HCEC 1CT (cell line): ENCODE data around the gene ARHGEF10L.
A peak's percentile ranks its signal among the peaks of the same experiment; 100 is the strongest.
"Not testable (repeated sequence)": the region's sequence is repeated elsewhere in the genome, so short reads cannot be mapped to it uniquely, and the experiment has no call there.

Source experiments
- DNase-seq: peaks from one replicate; pipeline ENCODE4 v3.0.0-alpha.2; 2017

ARHGEF10L gene

GRCh38 chr1:17615157-17615556 is 75.7 kb downstream of the ARHGEF10L start:
- no peak for DNase-seq

- no peak for DNase-seq
Observed at GRCh38 chr1:17615959-17616358, 76.5 kb downstream of the ARHGEF10L start.

- peak; percentile 55 for DNase-seq
Observed at GRCh38 chr1:17616731-17617279, 77.3 kb downstream of the ARHGEF10L start.

GRCh38 chr1:17617787-17618557 is 78.5 kb downstream of the ARHGEF10L start:
- no peak for DNase-seq

GRCh38 chr1:17618558-17619247 is 79.2 kb downstream of the ARHGEF10L start:
- DNase-seq: no peak

GRCh38 chr1:17620448-17620847 is 81.0 kb downstream of the ARHGEF10L start:
- DNase-seq: no peak

GRCh38 chr1:17621691-17622090 is 82.2 kb downstream of the ARHGEF10L start:
- DNase-seq: no peak

- DNase-seq: no peak
Observed at GRCh38 chr1:17622823-17623222, 83.3 kb downstream of the ARHGEF10L start.

GRCh38 chr1:17624611-17625233 is 85.2 kb downstream of the ARHGEF10L start:
- peak; percentile 59 for DNase-seq

- no peak for DNase-seq
Observed at GRCh38 chr1:17627239-17628052, 87.9 kb downstream of the ARHGEF10L start.

GRCh38 chr1:17629046-17629445 is 89.5 kb downstream of the ARHGEF10L start:
- DNase-seq: not testable (repeated sequence)

GRCh38 chr1:17629460-17629859 is 90.0 kb downstream of the ARHGEF10L start:
- DNase-seq: no peak

- no peak for DNase-seq
Observed at GRCh38 chr1:17630048-17630830, 90.7 kb downstream of the ARHGEF10L start.

- no peak for DNase-seq
Observed at GRCh38 chr1:17630986-17631385, 91.5 kb downstream of the ARHGEF10L start.

GRCh38 chr1:17631410-17631809 is 91.9 kb downstream of the ARHGEF10L start:
- DNase-seq: no peak

GRCh38 chr1:17632106-17632505 is 92.6 kb downstream of the ARHGEF10L start:
- DNase-seq: no peak

GRCh38 chr1:17632541-17633184 is 93.2 kb downstream of the ARHGEF10L start:
- DNase-seq: peak; percentile 38

- peak; percentile 67 for DNase-seq
Observed at GRCh38 chr1:17633654-17634053, 94.2 kb downstream of the ARHGEF10L start.

GRCh38 chr1:17635276-17635675 is 95.8 kb downstream of the ARHGEF10L start:
- DNase-seq: no peak

- DNase-seq: no peak
Observed at GRCh38 chr1:17635811-17636210, 96.3 kb downstream of the ARHGEF10L start.

GRCh38 chr1:17636612-17637011 is 97.1 kb downstream of the ARHGEF10L start:
- DNase-seq: peak; percentile 10
